Suprapubic skin (tissue), 4 donors: ENCODE results near the gene PLEKHA1.

ENCODE experiments used
- CTCF ChIP-seq, 2 donors: fragments of 200-600 bp in 1 of 2; fragments of 450-650 bp in 1 of 2; sonication (generic) in 1 of 2; IDR thresholded peaks; one replicate each; pipeline ENCODE4 v1.5.1; 2016 to 2019; ENCODE audit warnings: antibody characterized with exemption in 2 of 2, mild to moderate bottlenecking in 1 of 2, moderate library complexity in 1 of 2
- POLR2A ChIP-seq, 2 donors: fragments of 450-650 bp; IDR thresholded peaks; one replicate each; pipeline ENCODE4 v1.6.1; 2017; ENCODE audit warnings: antibody characterized with exemption in 2 of 2, mild to moderate bottlenecking in 2 of 2, moderate library complexity in 2 of 2
- POLR2AphosphoS5 ChIP-seq, 3 donors: sonication (generic); formaldehyde crosslinking; IDR thresholded peaks; one replicate each; pipeline ENCODE4 v1.6.1; 2017; ENCODE audit warnings: antibody characterized with exemption in 3 of 3

DNA sequence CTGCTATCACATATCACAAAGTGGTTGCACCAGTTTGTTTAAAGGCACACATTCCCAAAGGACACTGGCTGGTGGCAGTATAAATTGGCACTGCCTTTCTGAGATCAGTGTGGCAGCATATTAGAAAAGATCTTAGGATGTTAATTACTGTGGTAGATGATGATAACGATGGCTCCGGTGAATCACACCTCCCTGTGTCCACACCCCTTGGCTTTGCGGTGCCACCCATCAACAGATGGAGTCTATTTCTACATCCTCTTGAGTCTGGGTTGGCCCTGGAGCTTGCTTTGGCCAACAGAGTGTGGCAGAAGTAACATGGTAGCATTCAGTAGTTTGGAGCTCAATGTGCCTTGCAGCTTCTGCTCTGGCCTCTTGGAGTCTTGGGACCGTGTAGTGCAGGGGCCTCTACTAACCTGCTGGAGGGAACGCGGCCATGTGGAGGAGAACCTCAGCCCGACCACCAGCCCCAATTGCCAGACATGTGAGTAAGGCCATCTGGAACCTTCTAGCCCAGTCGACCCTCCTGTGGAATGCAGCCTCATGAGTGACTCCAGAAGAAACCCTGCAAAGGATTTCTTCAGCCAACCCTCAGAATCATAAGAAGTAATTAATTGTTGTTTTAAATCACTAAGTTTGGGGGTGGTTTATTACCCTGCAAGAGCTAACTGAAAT lies 27.2 kb upstream of the PLEKHA1 start:
- no peak for TF ChIP-seq POLR2A (IDR thresholded peaks at IDR 0.05)
- TF ChIP-seq CTCF (IDR thresholded peaks at IDR 0.05) = no peak
- TF ChIP-seq POLR2AphosphoS5 (IDR thresholded peaks at IDR 0.05) = peak in 1 of 3 donors; percentile 17
